HEK293 (cell line): ENCODE data around the gene PTTG2.
A peak's percentile ranks its signal among the peaks of the same experiment; 100 is the strongest.

ENCODE experiments used
- CTCF ChIA-PET: fragments of 350-600 bp; formaldehyde crosslinking; extraction: SDS; loops from one replicate; lab custom pipeline; 2021; ENCODE audit warnings: antibody characterized with exemption; lab: Yijun Ruan, JAX
- POLR2A ChIA-PET: fragments of 300-600 bp; formaldehyde crosslinking; extraction: SDS; loops from one replicate; lab custom pipeline; 2020; ENCODE audit warnings: antibody characterized with exemption, inconsistent platforms; lab: Yijun Ruan, JAX
- H3K27ac ChIP-seq: fragments of 200-500 bp; sonication (Bioruptor generic); 2 replicates; pipeline ENCODE4 v1.5.1; 2014; ENCODE audit warnings: low read depth, low read length, control low read depth, inconsistent platforms; ENCODE audit errors: extremely low read depth
- H3K36me3 ChIP-seq, 2 experiments: fragments of 200-500 bp in 1 of 2; sonication (Bioruptor generic) in 1 of 2; 1 replicate in 1 of 2; 2 replicates in 1 of 2; pipeline ENCODE4 v1.5.1; 2014 to 2017; ENCODE audit warnings: inconsistent platforms in 2 of 2, low read length in 2 of 2; ENCODE audit not compliant: control insufficient read depth in 2 of 2, insufficient read depth in 1 of 2
- H3K4me1 ChIP-seq: fragments of 200-500 bp; sonication (Bioruptor generic); 2 replicates; pipeline ENCODE4 v1.5.1; 2014; ENCODE audit warnings: mild to moderate bottlenecking, low read length, inconsistent platforms; ENCODE audit not compliant: control insufficient read depth, insufficient read depth
- H3K4me3 ChIP-seq: 2 replicates; pipeline ENCODE4 v1.5.1; 2011; ENCODE audit warnings: low read depth, mild to moderate bottlenecking, control low read depth, low read length, moderate library complexity
- H3K9me3 ChIP-seq: fragments of 200-500 bp; sonication (Bioruptor generic); 2 replicates; pipeline ENCODE4 v1.5.1; 2014; ENCODE audit warnings: low read depth, low read length, inconsistent platforms; ENCODE audit not compliant: control insufficient read depth, insufficient read depth
- KLF17 ChIP-seq: fragments of 450-650 bp; formaldehyde crosslinking; IDR thresholded peaks from 2 replicates; pipeline ENCODE4 v1.5.1; 2016; ENCODE audit warnings: missing biosample characterization, missing genetic modification characterization
- MEIS1 ChIP-seq: sonication (generic); formaldehyde crosslinking; IDR thresholded peaks from 2 replicates; pipeline ENCODE4 v1.8.1; 2022; ENCODE audit warnings: missing genetic modification reagents, mild to moderate bottlenecking, borderline replicate concordance
- OSR2 ChIP-seq: fragments of 450-650 bp; formaldehyde crosslinking; IDR thresholded peaks from 2 replicates; pipeline ENCODE4 v1.5.1; 2016; ENCODE audit warnings: missing biosample characterization, missing genetic modification characterization
- PRDM1 ChIP-seq: fragments of 450-650 bp; formaldehyde crosslinking; IDR thresholded peaks from 2 replicates; pipeline ENCODE4; 2016; ENCODE audit warnings: missing biosample characterization, missing genetic modification characterization
- PRDM10 ChIP-seq: fragments of 450-650 bp; formaldehyde crosslinking; IDR thresholded peaks from 2 replicates; pipeline ENCODE4 v1.5.1; 2016; ENCODE audit warnings: missing biosample characterization, missing genetic modification characterization
- PRDM6 ChIP-seq: fragments of 450-650 bp; formaldehyde crosslinking; IDR thresholded peaks from 2 replicates; pipeline ENCODE4 v1.5.1; 2017; ENCODE audit warnings: missing biosample characterization, missing genetic modification characterization
- WT1 ChIP-seq: fragments of 450-650 bp; formaldehyde crosslinking; IDR thresholded peaks from 2 replicates; pipeline ENCODE4 v1.5.1; 2016; ENCODE audit warnings: missing biosample characterization, missing genetic modification characterization
- YY2 ChIP-seq: fragments of 450-650 bp; formaldehyde crosslinking; IDR thresholded peaks from 2 replicates; pipeline ENCODE4 v1.5.1; 2016; ENCODE audit warnings: missing biosample characterization, missing genetic modification characterization
- ZBTB44 ChIP-seq: fragments of 450-650 bp; IDR thresholded peaks from 2 replicates; pipeline ENCODE4 v1.5.1; 2018; ENCODE audit warnings: missing biosample characterization, mild to moderate bottlenecking, missing genetic modification characterization
- ZBTB6 ChIP-seq: fragments of 450-650 bp; formaldehyde crosslinking; IDR thresholded peaks from 2 replicates; pipeline ENCODE4 v1.5.1; 2017; ENCODE audit warnings: missing biosample characterization, missing genetic modification characterization
- ZNF184 ChIP-seq: fragments of 450-650 bp; IDR thresholded peaks from 2 replicates; pipeline ENCODE4 v1.5.1; 2018; ENCODE audit warnings: missing biosample characterization, mild to moderate bottlenecking, missing genetic modification characterization
- ZNF354C ChIP-seq: fragments of 450-650 bp; formaldehyde crosslinking; IDR thresholded peaks from 2 replicates; pipeline ENCODE4 v1.5.1; 2016; ENCODE audit warnings: missing biosample characterization, missing genetic modification characterization, low read depth, borderline replicate concordance
- ZNF391 ChIP-seq: fragments of 450-650 bp; formaldehyde crosslinking; IDR thresholded peaks from 2 replicates; pipeline ENCODE4 v1.5.1; 2016; ENCODE audit warnings: low read depth, missing biosample characterization, missing genetic modification characterization, borderline replicate concordance
- ZNF544 ChIP-seq: fragments of 450-650 bp; formaldehyde crosslinking; IDR thresholded peaks from 2 replicates; pipeline ENCODE4 v1.5.0; 2017; ENCODE audit warnings: missing biosample characterization, missing genetic modification characterization
- ZNF658 ChIP-seq: fragments of 450-650 bp; formaldehyde crosslinking; IDR thresholded peaks from 2 replicates; pipeline ENCODE4; 2016; ENCODE audit warnings: missing biosample characterization, missing genetic modification characterization
- ZNF692 ChIP-seq: fragments of 450-650 bp; formaldehyde crosslinking; IDR thresholded peaks from 2 replicates; pipeline ENCODE4 v1.5.1; 2016; ENCODE audit warnings: missing biosample characterization, missing genetic modification characterization

Gene PTTG2

GRCh38 chr4:37981844-37982720 is 21.9 kb downstream of the PTTG2 start:
- POLR2A ChIA-PET = no interaction called here
- Histone ChIP-seq H3K4me1 (peaks cover 3% of the 10 kb centered on the region; the same call in 1 of the 2 replicates), H3K36me3 (no peaks in the 10 kb centered on the region), H3K4me3 (no peak overlapping the region), H3K27ac (no peak overlapping the region)
- CTCF ChIA-PET = no interaction called here
- TF ChIP-seq ZNF658 (tag by site-specific recombination) = no peak
- no peak for TF ChIP-seq ZNF354C (tag by site-specific recombination)
- TF ChIP-seq YY2 (tag by site-specific recombination) = no peak
- TF ChIP-seq, all 188 proteins: peak for 0
- no peaks in the 10 kb centered on the region for H3K9me3 ChIP-seq

GRCh38 chr4:37982736-37983135 is 22.5 kb downstream of the PTTG2 start:
- ChIA-PET POLR2A (no interaction called here), CTCF (no interaction called here)
- TF ChIP-seq KLF17 (tag by site-specific recombination) (no peak), ZNF391 (tag by site-specific recombination) (no peak), OSR2 (tag by site-specific recombination) (no peak), WT1 (no peak), ZNF184 (tag by site-specific recombination) (no peak)
- Histone ChIP-seq H3K4me3 (no peak overlapping the region), H3K9me3 (no peaks in the 10 kb centered on the region), H3K27ac (no peak overlapping the region), H3K4me1 (peaks cover 3% of the 10 kb centered on the region; the same call in 1 of the 2 replicates), H3K36me3 (no peaks in the 10 kb centered on the region)

- H3K36me3 ChIP-seq = no peaks in the 10 kb centered on the region
- ChIA-PET CTCF (interaction anchor here (0.6 kb wide), 1 partner anchor 177 kb away, joined by 3 read pairs; no protein-coding TSS in a partner anchor), POLR2A (no interaction called here)
- no peaks in the 10 kb centered on the region for H3K9me3 ChIP-seq
- no peak overlapping the region for H3K27ac ChIP-seq
- peaks cover 3% of the 10 kb centered on the region; the same call in 1 of the 2 replicates for H3K4me1 ChIP-seq
- TF ChIP-seq ZBTB44 = no peak
- 0 out of 2 replicates have a peak, but pooled peaks have one; percentile 32 for TF ChIP-seq PRDM6 (tag by site-specific recombination)
- 0 out of 2 replicates have a peak, but pooled peaks have one; percentile 46 for TF ChIP-seq PRDM10 (tag by site-specific recombination)
- no peak for TF ChIP-seq ZBTB6
- TF ChIP-seq PRDM1 (tag by site-specific recombination) = no peak
- TF ChIP-seq ZNF692 = no peak
- TF ChIP-seq ZNF544 = no peak
- no peak for TF ChIP-seq MEIS1 (CRISPR knock-in tag)
- H3K4me3 ChIP-seq = no peak overlapping the region
These were observed 23.8 kb downstream of the PTTG2 start for GRCh38 chr4:37983951-37984350.
